Measurements from ENCODE around the gene CACNA2D2.

GRCh38 chr3:50504681-50505080 lies 1.2 kb upstream of the CACNA2D2 start:
- TF ChIP-seq CTCF (IDR thresholded peaks at IDR 0.05), result no peak
- no peak for TF ChIP-seq POLR2A (IDR thresholded peaks at IDR 0.05)
